Tibial nerve (tissue), 4 donors: ENCODE measurements around the gene PODXL2.

Experiments used
- EP300 ChIP-seq, 2 donors: sonication (generic); formaldehyde crosslinking; IDR thresholded peaks; one replicate each; pipeline ENCODE4 v1.6.1; 2017; ENCODE audit warnings: antibody characterized with exemption in 2 of 2, mild to moderate bottlenecking in 1 of 2
- TF ChIP-seq, protein P1 (sequence below), 5 experiments: fragments of 200-600 bp in 3 of 5; fragments of 450-650 bp in 2 of 5; sonication (generic) in 3 of 5; IDR thresholded peaks; one replicate each; pipeline ENCODE4 v1.5.1; 2016 to 2019; ENCODE audit warnings: antibody characterized with exemption in 5 of 5, mild to moderate bottlenecking in 3 of 5, moderate library complexity in 2 of 5

DNA sequence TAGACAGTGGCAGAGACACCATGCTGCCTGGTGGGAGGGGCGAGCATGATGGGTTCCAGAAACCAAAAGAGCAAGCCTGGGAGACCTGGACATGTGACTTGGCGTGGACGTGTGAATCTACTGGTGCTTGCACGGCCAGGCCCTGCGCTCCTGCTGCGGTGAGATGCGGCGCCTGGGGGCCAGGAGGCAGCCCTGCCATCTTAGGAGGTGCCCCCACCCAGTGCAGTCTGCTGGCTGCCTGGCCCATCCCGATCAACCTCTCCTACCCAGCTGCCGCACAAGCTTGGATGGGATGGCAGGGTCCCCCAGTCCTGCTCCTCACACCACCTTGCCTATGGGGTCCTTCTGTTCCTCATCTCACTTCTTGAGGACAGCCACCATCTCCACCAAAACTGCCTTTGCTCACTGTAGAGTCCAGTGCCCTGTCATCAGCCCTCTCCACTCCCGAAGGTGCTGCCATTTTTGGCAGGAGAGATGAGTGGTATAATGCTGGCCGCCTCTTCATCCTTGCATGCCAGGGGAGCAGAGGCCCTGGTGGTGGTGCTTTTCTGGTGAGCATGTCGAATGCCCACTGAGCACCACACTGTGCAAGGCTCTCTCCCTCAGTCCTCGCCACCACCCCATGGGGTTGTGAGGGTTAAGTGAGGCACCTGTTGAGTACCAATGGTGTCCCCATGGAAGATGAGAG lies 40.7 kb downstream of the PODXL2 start:
- TF ChIP-seq, protein P1, sequence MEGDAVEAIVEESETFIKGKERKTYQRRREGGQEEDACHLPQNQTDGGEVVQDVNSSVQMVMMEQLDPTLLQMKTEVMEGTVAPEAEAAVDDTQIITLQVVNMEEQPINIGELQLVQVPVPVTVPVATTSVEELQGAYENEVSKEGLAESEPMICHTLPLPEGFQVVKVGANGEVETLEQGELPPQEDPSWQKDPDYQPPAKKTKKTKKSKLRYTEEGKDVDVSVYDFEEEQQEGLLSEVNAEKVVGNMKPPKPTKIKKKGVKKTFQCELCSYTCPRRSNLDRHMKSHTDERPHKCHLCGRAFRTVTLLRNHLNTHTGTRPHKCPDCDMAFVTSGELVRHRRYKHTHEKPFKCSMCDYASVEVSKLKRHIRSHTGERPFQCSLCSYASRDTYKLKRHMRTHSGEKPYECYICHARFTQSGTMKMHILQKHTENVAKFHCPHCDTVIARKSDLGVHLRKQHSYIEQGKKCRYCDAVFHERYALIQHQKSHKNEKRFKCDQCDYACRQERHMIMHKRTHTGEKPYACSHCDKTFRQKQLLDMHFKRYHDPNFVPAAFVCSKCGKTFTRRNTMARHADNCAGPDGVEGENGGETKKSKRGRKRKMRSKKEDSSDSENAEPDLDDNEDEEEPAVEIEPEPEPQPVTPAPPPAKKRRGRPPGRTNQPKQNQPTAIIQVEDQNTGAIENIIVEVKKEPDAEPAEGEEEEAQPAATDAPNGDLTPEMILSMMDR (IDR thresholded peaks at IDR 0.05), result no peak
- no peak for TF ChIP-seq EP300 (IDR thresholded peaks at IDR 0.05)
